ENCODE measurements around the gene MIS12. TPM values are rescaled to one million over a fixed set of nuclear protein-coding genes. Genes with fewer than 3 reads are reported as not detected.

Gene MIS12
- total and polyA plus RNA-seq, 9 of the 15 experiments (the other 6 are each of a cell fraction or from before 2014, with no cell fraction given) = 13.5 to 31.9 (median 25.5) TPM

GRCh38 chr17:5535436-5535835 lies 49.1 kb downstream of the MIS12 start:
- ATAC-seq (no peak), FAIRE-seq (no peak), DNase-seq (ENCODE audit: extremely low read depth in 1 of 4, low spot score in 3 of 4) (no peak)
- BruUV-seq (replicated peaks) = no TSS peak
- intact Hi-C loops (cut with micrococcal nuclease) (no loop called here), in situ Hi-C loops (cut with MboI) (no loop called here)
- Histone ChIP-seq H4K20me1 (replicated peaks; ENCODE audit: control insufficient read depth, insufficient read depth, low read length) (no peaks in the 10 kb centered on the region), H3K4me3 (no peak overlapping the region), H2AFZ (ENCODE audit: low read depth, low read length) (no peak overlapping the region), H3K79me2 (ENCODE audit: control insufficient read depth, insufficient read depth, low read length) (no peaks in the 10 kb centered on the region), H3K27me3 (ENCODE audit: control insufficient read depth in 2 of 2, insufficient read depth in 2 of 2, low read length in 2 of 2) (no peaks in the 10 kb centered on the region), H3K9ac (ENCODE audit: insufficient read depth in 1 of 2, low read depth in 2 of 2, low read length in 2 of 2) (no peak overlapping the region; a peak in 1 of 4 replicates), H3K4me2 (ENCODE audit: insufficient read depth, low read length) (no peak overlapping the region), H3K4me1 (replicated peaks in 1 of 2; ENCODE audit: control insufficient read depth in 2 of 2, insufficient read depth in 2 of 2, low read length in 2 of 2) (no peaks in the 10 kb centered on the region; a peak in 1 of 5 replicates), H3K9me3 (replicated peaks; ENCODE audit: control insufficient read depth, insufficient read depth, low read depth, low read length) (no peaks in the 10 kb centered on the region), H3K27ac (ENCODE audit: extremely low read depth, low read depth, low read length) (no peak overlapping the region), H3K36me3 (ENCODE audit: control insufficient read depth, insufficient read depth, low read length) (peaks cover 67% of the 10 kb centered on the region; the same call in 2 of the 3 replicates), H3K9me1 (ENCODE audit: control insufficient read depth, insufficient read depth, low read length) (peaks cover 2% of the 10 kb centered on the region)
- ChIA-PET CTCF (ENCODE audit: low intra/inter-chr PET ratio) (no interaction called here), POLR2A (no interaction called here)
- 90% methylated on average over 2 of the region's 2 CpGs for WGBS (ENCODE audit: insufficient coverage, low coverage, missing lambda C conversion rate)
- no peak for TF ChIP-seq MCM7 (IDR thresholded peaks at IDR 0.05)
- TF ChIP-seq ZKSCAN1 (IDR thresholded peaks at IDR 0.05; ENCODE audit: low read depth, low read length) = peak; percentile 69; the same call in 1 of the 2 replicates

DNA sequence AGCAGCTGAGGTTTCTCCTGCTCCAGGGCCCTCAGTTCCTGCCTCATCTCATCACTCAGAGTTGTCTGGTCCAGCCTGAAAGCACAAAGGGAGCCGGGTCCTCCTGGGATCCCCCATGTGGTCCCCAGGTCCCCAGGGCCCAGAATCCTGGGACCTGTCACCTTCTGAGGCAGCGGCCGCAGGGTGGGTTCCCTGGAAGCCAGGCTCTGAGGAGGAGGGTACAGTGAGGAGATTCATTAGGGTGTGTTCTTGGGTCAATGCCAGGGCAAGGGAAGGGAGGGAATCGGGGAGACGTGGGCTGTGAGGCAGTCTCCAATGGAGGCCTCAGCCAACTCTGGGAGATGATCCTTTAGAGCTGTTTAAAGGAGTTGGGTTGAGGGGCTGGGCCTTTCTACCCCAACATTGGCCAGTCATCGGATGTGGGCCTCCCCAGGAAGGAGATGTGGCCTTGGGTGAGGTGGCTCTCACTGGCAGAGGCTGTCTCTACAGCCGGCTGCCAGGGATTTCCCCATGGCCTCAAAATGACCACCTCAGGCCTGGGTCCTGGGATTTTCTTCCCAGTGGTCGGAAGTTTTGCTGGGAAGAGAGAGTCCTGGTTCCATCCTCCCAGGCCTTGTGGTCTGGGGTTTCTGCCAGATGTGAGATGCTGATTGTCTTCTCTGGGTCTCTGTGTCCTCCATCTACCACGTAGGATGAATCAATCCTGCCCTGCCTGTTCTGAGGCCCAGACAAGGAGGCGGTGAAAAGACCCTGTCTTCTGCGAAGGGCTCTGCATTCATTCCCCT lies 50.7 kb downstream of the MIS12 start:
- Histone ChIP-seq H3K9me3 (replicated peaks; ENCODE audit: control insufficient read depth, insufficient read depth, low read depth, low read length) (no peaks in the 10 kb centered on the region), H3K4me2 (ENCODE audit: insufficient read depth, low read length) (no peak overlapping the region), H3K79me2 (ENCODE audit: control insufficient read depth, insufficient read depth, low read length) (no peaks in the 10 kb centered on the region), H4K20me1 (replicated peaks; ENCODE audit: control insufficient read depth, insufficient read depth, low read length) (no peaks in the 10 kb centered on the region), H3K9ac (ENCODE audit: insufficient read depth in 1 of 2, low read depth in 2 of 2, low read length in 2 of 2) (no peak overlapping the region), H3K36me3 (ENCODE audit: control insufficient read depth, insufficient read depth, low read length) (peaks cover 63% of the 10 kb centered on the region; the same call in 2 of the 3 replicates), H3K4me3 (no peak overlapping the region), H3K27ac (ENCODE audit: extremely low read depth, low read depth, low read length) (no peak overlapping the region), H2AFZ (ENCODE audit: low read depth, low read length) (no peak overlapping the region), H3K9me1 (ENCODE audit: control insufficient read depth, insufficient read depth, low read length) (no peaks in the 10 kb centered on the region), H3K4me1 (replicated peaks in 1 of 2; ENCODE audit: control insufficient read depth in 2 of 2, insufficient read depth in 2 of 2, low read length in 2 of 2) (no peaks in the 10 kb centered on the region; a peak in 1 of 5 replicates), H3K27me3 (ENCODE audit: control insufficient read depth in 2 of 2, insufficient read depth in 2 of 2, low read length in 2 of 2) (no peaks in the 10 kb centered on the region)
- FAIRE-seq (no peak), ATAC-seq (no peak), DNase-seq (ENCODE audit: extremely low read depth in 1 of 4, low spot score in 3 of 4) (no peak)
- intact Hi-C loops (cut with micrococcal nuclease) = no loop called here
- no TSS peak for BruUV-seq (replicated peaks)
- POLR2A ChIA-PET = interaction anchor here (0.6 kb wide), 1 partner anchor 320 kb away, joined by 3 read pairs; no protein-coding TSS in a partner anchor
- in situ Hi-C loops (cut with MboI) = no loop called here
- CTCF ChIA-PET (ENCODE audit: low intra/inter-chr PET ratio) = no interaction called here
- WGBS (ENCODE audit: insufficient coverage, low coverage, missing lambda C conversion rate) = 82% methylated on average over 8 of the region's 11 CpGs
- TF ChIP-seq PKNOX1 (IDR thresholded peaks at IDR 0.05) = no peak
- no peak for TF ChIP-seq SAP30 (IDR thresholded peaks at IDR 0.05; ENCODE audit: borderline replicate concordance, insufficient read depth, low read depth, low read length, poor library complexity, severe bottlenecking)
- TF ChIP-seq BCLAF1 (IDR thresholded peaks at IDR 0.05; ENCODE audit: borderline replicate concordance in 1 of 2, control insufficient read depth in 1 of 2, low read depth in 2 of 2, low read length in 1 of 2) = no peak
- TF ChIP-seq, protein P1, sequence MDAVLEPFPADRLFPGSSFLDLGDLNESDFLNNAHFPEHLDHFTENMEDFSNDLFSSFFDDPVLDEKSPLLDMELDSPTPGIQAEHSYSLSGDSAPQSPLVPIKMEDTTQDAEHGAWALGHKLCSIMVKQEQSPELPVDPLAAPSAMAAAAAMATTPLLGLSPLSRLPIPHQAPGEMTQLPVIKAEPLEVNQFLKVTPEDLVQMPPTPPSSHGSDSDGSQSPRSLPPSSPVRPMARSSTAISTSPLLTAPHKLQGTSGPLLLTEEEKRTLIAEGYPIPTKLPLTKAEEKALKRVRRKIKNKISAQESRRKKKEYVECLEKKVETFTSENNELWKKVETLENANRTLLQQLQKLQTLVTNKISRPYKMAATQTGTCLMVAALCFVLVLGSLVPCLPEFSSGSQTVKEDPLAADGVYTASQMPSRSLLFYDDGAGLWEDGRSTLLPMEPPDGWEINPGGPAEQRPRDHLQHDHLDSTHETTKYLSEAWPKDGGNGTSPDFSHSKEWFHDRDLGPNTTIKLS (IDR thresholded peaks at IDR 0.05; ENCODE audit: borderline replicate concordance, low read depth) = no peak
- no peak for TF ChIP-seq RBM25 (IDR thresholded peaks at IDR 0.05; ENCODE audit: low read depth, low read length, severe bottlenecking)
- TF ChIP-seq ZNF445 (CRISPR knock-in tag; IDR thresholded peaks at IDR 0.05; ENCODE audit: low read depth) = no peak

Data from K562 (cell line).